H1 (cell line): ENCODE measurements around the gene ANKS1A.

Experiments used
- ATF2 ChIP-seq: IDR thresholded peaks from 2 replicates; pipeline ENCODE4 v1.6.1; 2012; ENCODE audit warnings: low read length, inconsistent platforms
- CHD1 ChIP-seq: IDR thresholded peaks from 2 replicates; pipeline ENCODE4 v1.6.1; 2012; ENCODE audit warnings: low read depth, low read length, improper control_type of control experiment
- CTCF ChIP-seq, 3 experiments: IDR thresholded peaks; 1 replicate in 2 of 3; 2 replicates in 1 of 3; pipeline versions ENCODE4 v1.5.1 to v1.6.1; 2011; ENCODE audit warnings: low read length in 3 of 3, mild to moderate bottlenecking in 3 of 3, inconsistent platforms in 2 of 3, low read depth in 1 of 3, moderate library complexity in 1 of 3; ENCODE audit not compliant: insufficient read depth in 1 of 3; ENCODE audit errors: control extremely low read depth in 1 of 3
- EGR1 ChIP-seq: IDR thresholded peaks from 2 replicates; pipeline ENCODE4 v1.6.1; 2011; ENCODE audit warnings: low read depth, low read length, borderline replicate concordance
- EZH2 ChIP-seq: fragments of 200-600 bp; sonication (generic); IDR thresholded peaks from 2 replicates; pipeline ENCODE4 v1.7.1; 2012; ENCODE audit warnings: low read depth, mild to moderate bottlenecking, moderate library complexity, low read length, inconsistent platforms; ENCODE audit not compliant: severe bottlenecking
- JUND ChIP-seq: IDR thresholded peaks from 2 replicates; pipeline ENCODE4 v1.6.1; 2011; ENCODE audit warnings: mild to moderate bottlenecking, improper control_type of control experiment, low read length
- KDM5A ChIP-seq: fragments of 200-600 bp; IDR thresholded peaks from 2 replicates; pipeline ENCODE4 v1.7.1; 2012; ENCODE audit warnings: mild to moderate bottlenecking, low read length, inconsistent platforms, mixed read lengths
- PHF8 ChIP-seq: fragments of 200-600 bp; sonication (generic); conservative IDR thresholded peaks from 2 replicates; pipeline ENCODE4 v1.7.1; 2012; ENCODE audit warnings: low read depth, mild to moderate bottlenecking, inconsistent platforms, low read length, moderate library complexity
- POLR2A ChIP-seq, 2 experiments: IDR thresholded peaks; 1 replicate in 1 of 2; 2 replicates in 1 of 2; pipeline ENCODE4 v1.6.1; 2011; ENCODE audit warnings: low read depth in 2 of 2, low read length in 2 of 2, mild to moderate bottlenecking in 2 of 2; ENCODE audit errors: control extremely low read depth in 1 of 2
- RAD21 ChIP-seq, 2 experiments: IDR thresholded peaks in 1 of 2; conservative IDR thresholded peaks in 1 of 2; 2 replicates each; pipeline ENCODE4 v1.6.1; 2011; ENCODE audit warnings: low read depth in 2 of 2, low read length in 2 of 2, improper control_type of control experiment in 1 of 2, inconsistent platforms in 1 of 2, mild to moderate bottlenecking in 1 of 2, moderate library complexity in 1 of 2
- RNF2 ChIP-seq: fragments of 200-900, 300-1000 bp; sonication (generic); IDR thresholded peaks from 2 replicates; pipeline ENCODE4 v1.7.1; 2016; ENCODE audit warnings: borderline replicate concordance, low read depth, mild to moderate bottlenecking, antibody characterized with exemption, low read length; ENCODE audit not compliant: poor library complexity, severe bottlenecking; ENCODE audit errors: missing control alignments
- SP4 ChIP-seq: IDR thresholded peaks from 2 replicates; pipeline ENCODE4 v1.6.1; 2012; ENCODE audit warnings: low read length, inconsistent platforms
- TF ChIP-seq, protein P1 (sequence below): IDR thresholded peaks from 2 replicates; pipeline ENCODE4 v1.6.1; 2012; ENCODE audit warnings: inconsistent platforms
- TF ChIP-seq, protein P2 (sequence below): IDR thresholded peaks from 2 replicates; pipeline ENCODE4 v1.6.1; 2011; ENCODE audit warnings: low read depth, mild to moderate bottlenecking, low read length; ENCODE audit not compliant: insufficient read depth

- TF ChIP-seq CTCF (IDR thresholded peaks at IDR 0.05; ENCODE audit: control extremely low read depth in 1 of 3, insufficient read depth in 1 of 3, low read depth in 1 of 3, low read length in 3 of 3) (no peak), RNF2 (no peak), PHF8 (no peak), SP4 (no peak), KDM5A (no peak), CHD1 (no peak), ATF2 (no peak), EZH2 (no peak), POLR2A (IDR thresholded peaks at IDR 0.05; ENCODE audit: control extremely low read depth in 1 of 2, low read depth in 2 of 2, low read length in 2 of 2) (no peak), EGR1 (no peak), RAD21 (IDR thresholded peaks at IDR 0.05 in 1 of 2, conservative IDR thresholded peaks at IDR 0.05 in 1 of 2; ENCODE audit: low read depth in 2 of 2, low read length in 2 of 2) (no peak), JUND (no peak)
- TF ChIP-seq, protein P1, sequence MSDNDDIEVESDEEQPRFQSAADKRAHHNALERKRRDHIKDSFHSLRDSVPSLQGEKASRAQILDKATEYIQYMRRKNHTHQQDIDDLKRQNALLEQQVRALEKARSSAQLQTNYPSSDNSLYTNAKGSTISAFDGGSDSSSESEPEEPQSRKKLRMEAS = no peak
- TF ChIP-seq, protein P2, sequence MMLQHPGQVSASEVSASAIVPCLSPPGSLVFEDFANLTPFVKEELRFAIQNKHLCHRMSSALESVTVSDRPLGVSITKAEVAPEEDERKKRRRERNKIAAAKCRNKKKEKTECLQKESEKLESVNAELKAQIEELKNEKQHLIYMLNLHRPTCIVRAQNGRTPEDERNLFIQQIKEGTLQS = no peak
These were observed 149.0 kb downstream of the ANKS1A start for GRCh38 chr6:35038076-35038475.
